SJSA1 (cell line): Measurements from ENCODE around the gene LYSMD2. TPM values are rescaled to one million over a fixed set of nuclear protein-coding genes. Genes with fewer than 3 reads are reported as not detected.
A peak's percentile ranks its signal among the peaks of the same experiment; 100 is the strongest.
"Not testable (repeated sequence)": the region's sequence is repeated elsewhere in the genome, so short reads cannot be mapped to it uniquely, and the experiment has no call there.

Experiments
- DNase-seq, 2 experiments: peaks; one replicate each; pipeline ENCODE4 v3.0.0-alpha.2; 2015 to 2020; ENCODE audit warnings: low spot score in 2 of 2, low read depth in 1 of 2
- H3K27ac ChIP-seq: fragments of 250-450 bp; sonication (Bioruptor Pico); 2 replicates; pipeline ENCODE4 v1.5.1; 2020; ENCODE audit warnings: mild to moderate bottlenecking, moderate library complexity
- H3K27me3 ChIP-seq: fragments of 250-450 bp; sonication (Bioruptor Pico); replicated peaks from 2 replicates; pipeline ENCODE4 v1.5.1; 2020; ENCODE audit warnings: mild to moderate bottlenecking, moderate library complexity
- H3K36me3 ChIP-seq: fragments of 250-450 bp; sonication (Bioruptor Pico); 2 replicates; pipeline ENCODE4 v1.5.1; 2020; ENCODE audit warnings: mild to moderate bottlenecking
- H3K4me1 ChIP-seq: fragments of 250-450 bp; sonication (Bioruptor Pico); replicated peaks from 2 replicates; pipeline ENCODE4 v1.6.1; 2021; ENCODE audit warnings: mild to moderate bottlenecking
- H3K4me3 ChIP-seq: fragments of 250-450 bp; sonication (Bioruptor Pico); 2 replicates; pipeline ENCODE4 v1.5.1; 2020; ENCODE audit warnings: mild to moderate bottlenecking
- H3K9me3 ChIP-seq: fragments of 250-450 bp; sonication (Bioruptor Pico); replicated peaks from 2 replicates; pipeline ENCODE4 v1.5.1; 2020; ENCODE audit warnings: mild to moderate bottlenecking
- total RNA-seq: library from RNA; depleted of rRNA; stranded (reverse); fragments of >200 nt; shearing (Covaris generic); gene quantifications from 2 replicates; pipeline ENCODE4 v1.2.3, GENCODE V29; 2014; rRNA removed

LYSMD2 gene, protein sequence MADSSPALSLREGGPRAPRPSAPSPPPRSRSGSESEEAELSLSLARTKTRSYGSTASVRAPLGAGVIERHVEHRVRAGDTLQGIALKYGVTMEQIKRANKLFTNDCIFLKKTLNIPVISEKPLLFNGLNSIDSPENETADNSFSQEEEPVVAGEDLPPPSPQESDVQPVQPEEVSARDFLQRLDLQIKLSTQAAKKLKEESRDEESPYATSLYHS
- 11.2 and 11.5 TPM in 2 replicates for total RNA-seq

DNA sequence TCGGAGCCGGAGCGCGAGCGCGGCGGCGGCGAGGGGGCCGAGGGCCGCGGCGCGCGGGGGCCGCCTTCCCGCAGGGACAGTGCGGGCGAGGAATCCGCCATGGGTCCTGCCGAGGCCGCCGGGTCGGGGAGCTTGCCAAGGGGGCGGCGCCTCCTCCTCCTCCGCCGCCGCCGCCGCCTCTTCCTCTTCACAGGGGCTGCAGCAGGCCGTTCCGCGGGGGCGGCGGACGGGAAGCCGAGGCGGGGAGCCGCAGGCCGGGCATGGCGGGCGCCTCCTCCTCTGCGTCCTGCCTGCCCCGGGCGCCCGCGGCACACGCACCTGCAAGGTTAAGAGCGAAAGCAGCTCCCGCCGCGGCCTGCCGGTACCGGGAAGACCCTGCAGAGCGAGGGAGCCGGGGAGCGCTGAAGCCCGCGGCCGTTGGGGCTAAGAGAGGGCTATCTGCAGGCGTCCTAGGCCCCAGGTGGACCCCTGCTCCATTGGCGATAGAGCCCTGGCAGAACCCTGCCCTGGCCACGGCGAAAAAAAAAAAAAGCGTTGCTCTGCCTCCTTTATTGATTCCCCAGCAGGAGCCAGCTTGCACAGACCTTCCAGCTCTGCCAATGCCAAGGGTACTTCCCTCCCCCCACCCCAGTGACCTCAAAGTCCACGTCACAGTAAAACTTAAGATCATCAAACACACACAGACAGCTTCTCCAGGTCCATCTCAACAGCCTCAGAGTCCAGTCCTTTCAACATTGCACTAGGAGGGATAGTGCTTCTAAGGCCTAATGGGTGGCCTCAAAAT, at the start of gene LYSMD2:
Gene LYSMD2, minus strand, starts transcription at position 134 of the 784 bp plus-strand sequence. Its CDS starts 33 bp downstream, at position 101.
- peak; percentile 49 to 59 for DNase-seq
- Histone ChIP-seq H3K4me1 (peaks cover 14% of the 10 kb centered on the region), H3K9me3 (no peaks in the 10 kb centered on the region), H3K36me3 (peaks cover 4% of the 10 kb centered on the region; the same call in 1 of the 2 replicates), H3K4me3 (peak within 1 kb of the TSS; percentile 83), H3K27ac (no peak within 1 kb of the TSS), H3K27me3 (0 out of 2 replicates have a peak, but pooled peaks cover 3% of the 10 kb centered on the region)

DNA sequence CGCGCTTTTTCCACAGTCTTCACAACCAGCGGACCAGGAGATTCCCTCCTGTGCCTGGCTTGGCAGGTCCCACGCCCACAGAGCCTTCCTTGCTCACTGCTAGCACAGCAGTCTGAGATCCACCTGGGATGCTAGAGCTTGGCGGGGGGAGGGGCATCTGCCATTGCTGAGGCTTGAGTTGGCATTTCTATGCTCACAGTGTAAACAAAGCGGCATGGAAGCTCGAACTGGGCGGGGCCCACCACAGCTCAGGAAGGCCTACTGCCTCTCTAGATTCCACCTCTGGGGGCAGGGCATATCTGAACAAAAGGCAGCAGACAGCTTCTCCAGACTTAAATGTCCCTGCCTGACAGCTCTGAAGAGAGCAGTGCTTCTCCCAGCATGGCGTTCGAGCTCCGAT, 49.7 kb upstream of the LYSMD2 start:
- not testable (repeated sequence) for H3K36me3 ChIP-seq, H3K4me1 ChIP-seq, H3K27me3 ChIP-seq, H3K27ac ChIP-seq, H3K4me3 ChIP-seq, H3K9me3 ChIP-seq
- DNase-seq = peak; percentile 19 to 70

DNA sequence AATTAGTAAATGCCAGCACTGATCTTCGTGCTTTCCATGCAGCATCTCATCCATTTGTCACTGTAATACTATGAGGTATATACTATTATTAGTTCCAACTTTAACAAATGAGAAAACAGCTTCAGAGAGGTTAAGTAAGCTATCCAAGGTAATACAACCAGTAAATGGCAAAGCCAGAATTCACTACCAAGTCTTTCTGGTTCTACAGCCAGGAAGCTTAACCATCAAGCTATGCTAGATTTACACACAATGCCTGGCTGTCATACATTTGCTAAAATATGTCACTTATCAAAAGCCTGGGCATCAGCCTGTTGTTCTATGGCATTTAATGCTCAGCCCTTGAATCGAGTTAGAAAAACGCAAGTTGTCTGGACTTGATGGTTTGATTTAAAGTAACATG, 46.5 kb upstream of the LYSMD2 start:
- Histone ChIP-seq H3K4me3 (no peak overlapping the region), H3K27me3 (no peaks in the 10 kb centered on the region), H3K9me3 (no peaks in the 10 kb centered on the region; the same call in none of the 2 replicates), H3K36me3 (no peaks in the 10 kb centered on the region), H3K4me1 (peaks cover 7% of the 10 kb centered on the region), H3K27ac (no peak overlapping the region)
- no peak for DNase-seq

DNA sequence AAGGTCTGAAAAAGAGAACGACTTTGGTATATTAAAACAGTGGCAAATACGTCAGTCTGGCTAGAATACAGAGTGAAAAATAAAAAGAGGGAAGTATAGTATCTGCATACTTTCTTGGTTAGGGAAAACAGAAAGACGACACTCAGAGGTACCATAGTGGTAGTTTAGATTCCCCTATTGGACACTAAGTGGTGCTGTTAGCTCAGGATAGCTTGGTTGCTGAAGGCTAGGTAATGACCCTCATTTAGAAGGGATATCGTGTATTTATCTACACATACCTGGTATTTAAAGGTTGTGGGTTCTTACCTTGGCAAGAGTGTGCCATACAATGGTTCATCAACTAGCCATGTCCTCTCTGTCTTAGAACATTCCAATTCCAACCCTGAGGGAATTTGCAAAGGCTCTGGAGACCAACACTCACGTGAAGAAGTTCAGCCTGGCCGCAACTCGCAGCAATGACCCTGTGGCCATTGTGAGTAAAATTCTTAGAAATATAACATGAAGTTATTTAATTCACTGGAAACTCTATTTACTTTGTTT, 45.0 kb upstream of the LYSMD2 start:
- Histone ChIP-seq H3K27me3 (no peaks in the 10 kb centered on the region), H3K36me3 (no peaks in the 10 kb centered on the region), H3K9me3 (no peaks in the 10 kb centered on the region; the same call in none of the 2 replicates), H3K4me1 (peaks cover 5% of the 10 kb centered on the region), H3K27ac (no peak overlapping the region), H3K4me3 (no peak overlapping the region)
- DNase-seq = no peak

DNA sequence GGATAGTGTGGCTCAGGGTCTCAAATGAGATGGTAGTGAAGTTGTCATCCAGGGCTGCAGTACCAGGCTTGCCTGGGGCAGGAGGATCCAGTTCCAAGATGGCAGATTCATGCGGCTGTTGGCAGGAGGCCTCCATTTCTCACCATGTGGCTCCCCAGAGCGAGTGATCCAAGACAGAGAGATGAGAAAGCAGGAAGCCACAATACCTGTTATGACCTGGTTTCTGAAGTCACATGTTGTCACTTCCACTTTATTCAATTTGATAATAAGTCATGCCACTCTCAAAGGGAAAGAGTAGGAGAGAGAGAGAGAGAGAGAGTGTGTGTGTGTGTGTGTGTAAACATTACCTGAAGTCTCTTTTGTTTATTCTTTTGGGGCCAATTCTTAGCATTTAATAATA, 44.1 kb upstream of the LYSMD2 start:
- DNase-seq = no peak
- H3K4me3 ChIP-seq = no peak overlapping the region
- H3K36me3 ChIP-seq = no peaks in the 10 kb centered on the region
- H3K9me3 ChIP-seq = no peaks in the 10 kb centered on the region; the same call in none of the 2 replicates
- H3K4me1 ChIP-seq = no peaks in the 10 kb centered on the region
- H3K27ac ChIP-seq = no peak overlapping the region
- no peaks in the 10 kb centered on the region for H3K27me3 ChIP-seq

DNA sequence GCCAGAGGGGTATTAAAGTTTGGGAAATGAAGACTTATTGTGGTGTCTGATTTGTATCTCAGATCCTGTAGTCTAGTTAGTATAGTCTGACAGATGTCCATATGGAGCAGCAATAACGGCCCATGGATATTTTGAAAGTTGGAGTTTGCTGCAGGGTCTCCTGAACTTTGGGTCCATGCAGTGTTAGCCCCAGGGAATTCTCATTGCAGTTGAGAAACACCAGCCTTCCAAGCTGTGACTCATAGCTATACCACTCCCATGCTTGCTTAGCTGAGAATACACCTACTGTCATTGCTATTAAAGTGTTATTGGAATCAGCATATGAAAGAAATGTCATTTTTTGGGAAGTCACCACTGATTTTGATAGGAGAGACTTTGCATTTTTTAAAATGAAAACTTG, 43.2 kb upstream of the LYSMD2 start:
- Histone ChIP-seq H3K4me1 (no peaks in the 10 kb centered on the region), H3K9me3 (no peaks in the 10 kb centered on the region; the same call in 1 of the 2 replicates), H3K4me3 (no peak overlapping the region), H3K36me3 (no peaks in the 10 kb centered on the region), H3K27ac (no peak overlapping the region), H3K27me3 (no peaks in the 10 kb centered on the region)
- DNase-seq = no peak

DNA sequence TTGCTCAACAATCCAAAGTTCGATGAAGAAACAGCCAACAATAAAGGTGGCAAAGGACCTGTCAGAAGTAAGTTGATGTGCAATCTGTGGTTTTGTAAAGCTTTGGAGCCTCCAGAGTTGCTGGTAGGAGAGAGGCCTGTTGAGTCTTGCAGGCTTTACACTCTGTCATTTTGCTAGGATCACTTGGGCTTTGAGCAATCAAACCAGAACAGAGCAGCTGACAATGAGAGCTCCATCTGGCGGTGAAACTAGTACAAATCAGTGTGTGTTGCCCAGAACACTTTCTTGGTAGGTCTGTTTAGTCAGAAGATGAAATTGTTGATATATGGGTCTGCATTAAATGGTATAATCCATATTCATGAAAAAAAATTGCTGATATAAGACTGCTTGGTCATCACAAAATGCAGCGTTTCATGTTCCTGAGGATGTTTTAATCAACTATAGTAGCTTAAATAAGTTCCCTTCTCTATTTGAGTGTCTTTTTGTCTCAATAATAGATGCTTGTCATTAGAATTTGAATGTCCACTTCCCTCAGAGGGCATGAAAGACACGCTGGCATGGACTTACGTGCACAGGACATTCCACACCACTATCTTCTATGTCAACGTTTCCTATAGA, 39.6 kb upstream of the LYSMD2 start:
- Histone ChIP-seq H3K36me3 (no peaks in the 10 kb centered on the region), H3K27me3 (no peaks in the 10 kb centered on the region), H3K27ac (no peak overlapping the region), H3K4me1 (no peaks in the 10 kb centered on the region), H3K9me3 (no peaks in the 10 kb centered on the region), H3K4me3 (no peak overlapping the region)
- DNase-seq = peak; percentile 58 to 67

DNA sequence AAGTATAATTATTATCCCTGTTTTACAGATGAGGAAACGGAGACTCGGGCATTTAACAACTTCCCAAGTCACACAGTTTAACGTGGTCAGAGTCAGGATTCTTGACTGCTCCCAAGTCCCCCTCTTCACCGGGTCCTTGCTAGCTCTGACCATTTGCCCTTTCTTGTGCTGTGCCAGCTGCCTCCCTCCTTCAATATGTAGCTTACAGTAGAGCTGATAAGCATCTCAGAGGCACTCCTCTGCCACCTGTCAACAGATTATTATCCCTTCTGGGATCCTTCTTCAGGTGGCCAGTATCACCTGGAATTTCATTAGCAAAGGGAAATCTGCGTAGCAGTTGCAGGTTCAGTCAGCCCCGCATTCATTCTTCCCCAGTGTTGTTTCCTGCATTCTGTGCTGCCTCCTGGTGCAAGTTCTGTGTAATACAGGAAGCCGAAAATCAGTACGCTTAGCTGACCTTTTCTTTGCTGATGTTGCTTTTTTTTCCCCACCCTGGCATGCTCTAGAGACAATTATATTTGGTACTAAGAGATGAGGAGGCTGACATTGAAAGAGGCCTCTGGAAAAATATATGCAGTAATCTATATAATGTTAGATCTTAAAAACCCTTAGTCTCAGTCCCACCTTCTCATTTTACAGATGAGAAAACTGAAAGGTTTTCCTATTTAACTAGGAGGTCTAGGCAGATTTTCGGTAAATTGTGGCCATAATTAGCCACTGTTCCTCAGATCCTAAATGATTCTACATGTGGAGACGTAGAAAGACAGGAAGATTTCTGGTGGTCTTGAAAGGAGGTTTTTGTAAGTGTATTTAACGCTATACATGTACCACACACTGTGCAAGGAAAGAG, 38.7 kb upstream of the LYSMD2 start:
- Histone ChIP-seq H3K4me3 (no peak overlapping the region), H3K9me3 (no peaks in the 10 kb centered on the region), H3K27ac (no peak overlapping the region), H3K4me1 (no peaks in the 10 kb centered on the region), H3K36me3 (no peaks in the 10 kb centered on the region), H3K27me3 (no peaks in the 10 kb centered on the region)
- peak in 1 of 2 experiments; percentile 32 for DNase-seq

DNA sequence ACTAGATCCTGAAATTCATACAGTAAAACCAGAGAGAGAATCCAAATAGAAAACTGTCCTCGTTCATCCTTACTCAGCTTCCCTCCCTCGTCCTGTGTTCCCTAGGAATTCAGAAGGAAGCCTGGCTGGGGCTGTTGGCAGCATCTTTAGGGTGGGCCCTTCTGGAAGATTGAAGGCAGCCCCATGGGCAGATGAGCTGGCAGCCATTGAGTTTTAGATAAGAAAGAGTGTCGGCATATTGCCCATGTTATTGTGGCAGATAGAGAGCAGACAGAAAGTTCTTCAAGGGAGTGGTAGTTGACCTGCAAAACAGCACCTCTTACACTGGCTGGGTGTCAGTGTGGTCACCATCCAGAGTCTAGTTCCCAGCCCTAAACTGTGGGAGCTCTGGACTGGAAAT, 37.5 kb upstream of the LYSMD2 start:
- Histone ChIP-seq H3K4me1 (no peaks in the 10 kb centered on the region), H3K27me3 (no peaks in the 10 kb centered on the region), H3K27ac (no peak overlapping the region), H3K36me3 (no peaks in the 10 kb centered on the region), H3K9me3 (no peaks in the 10 kb centered on the region), H3K4me3 (no peak overlapping the region)
- DNase-seq = no peak

DNA sequence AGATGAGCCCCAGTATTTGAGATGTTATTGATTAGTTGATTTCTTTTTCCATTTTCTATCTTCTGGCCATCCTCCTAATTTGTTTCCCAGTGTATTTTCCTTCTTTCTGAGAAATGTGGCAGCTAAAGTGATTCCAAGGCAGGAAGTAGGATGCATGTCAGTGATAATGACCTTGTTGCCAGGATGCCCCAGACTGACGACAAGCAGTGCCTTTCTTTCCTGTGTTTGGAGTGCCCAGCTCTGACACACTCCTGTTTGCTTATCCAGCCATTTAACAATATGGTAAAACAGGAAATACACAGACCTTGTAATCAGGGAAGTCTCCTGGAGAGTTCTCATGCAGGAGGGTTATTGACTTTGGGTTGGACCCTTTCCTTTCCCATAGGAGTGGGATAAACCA, 34.3 kb upstream of the LYSMD2 start:
- no peak overlapping the region for H3K27ac ChIP-seq
- no peak for DNase-seq
- H3K36me3 ChIP-seq = no peaks in the 10 kb centered on the region
- H3K27me3 ChIP-seq = no peaks in the 10 kb centered on the region
- H3K4me1 ChIP-seq = no peaks in the 10 kb centered on the region
- no peaks in the 10 kb centered on the region for H3K9me3 ChIP-seq
- no peak overlapping the region for H3K4me3 ChIP-seq

DNA sequence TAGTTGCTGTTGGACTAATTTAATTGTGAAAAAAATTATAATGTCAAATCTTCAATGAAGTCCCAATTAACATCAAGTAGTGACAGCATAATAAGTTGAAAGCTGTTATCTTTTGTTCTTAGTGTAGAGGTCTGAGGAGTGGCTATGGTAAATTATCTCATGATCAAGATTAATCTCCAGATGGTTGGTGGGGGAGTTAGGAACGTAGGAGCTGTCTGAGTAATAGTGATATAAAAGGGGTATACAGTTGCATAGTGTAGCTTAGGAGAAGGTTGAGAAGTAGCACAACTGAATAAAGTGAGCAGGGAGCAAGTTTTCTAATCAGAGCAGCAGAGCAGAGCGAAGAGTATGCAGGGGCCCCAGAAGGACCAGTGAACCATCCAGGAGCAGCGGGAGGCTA, 33.4 kb upstream of the LYSMD2 start:
- H3K27me3 ChIP-seq = no peaks in the 10 kb centered on the region
- no peak overlapping the region for H3K27ac ChIP-seq
- no peak overlapping the region for H3K4me3 ChIP-seq
- no peak for DNase-seq
- H3K9me3 ChIP-seq = no peaks in the 10 kb centered on the region
- H3K4me1 ChIP-seq = no peaks in the 10 kb centered on the region
- no peaks in the 10 kb centered on the region for H3K36me3 ChIP-seq

DNA sequence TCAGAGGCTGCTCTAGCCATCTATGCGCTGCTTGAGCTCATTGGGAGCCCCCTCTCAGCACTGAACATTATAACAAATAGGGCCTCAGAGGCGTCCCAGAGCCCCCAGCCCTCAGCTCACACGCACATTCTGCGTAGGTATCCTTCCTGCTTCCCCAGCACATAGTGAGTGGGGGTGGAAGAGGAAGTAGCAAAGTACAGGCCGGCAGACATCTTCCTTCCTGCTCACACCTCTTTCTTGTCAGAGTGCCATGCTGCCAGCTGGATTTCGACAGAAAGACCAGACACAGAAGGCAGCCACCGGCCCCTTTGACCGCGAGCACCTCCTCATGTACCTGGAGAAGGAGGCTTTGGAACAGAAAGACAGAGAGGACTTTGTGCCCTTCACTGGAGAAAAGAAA, 30.6 kb upstream of the LYSMD2 start:
- Histone ChIP-seq H3K9me3 (no peaks in the 10 kb centered on the region), H3K36me3 (no peaks in the 10 kb centered on the region), H3K4me1 (no peaks in the 10 kb centered on the region), H3K27ac (no peak overlapping the region), H3K4me3 (no peak overlapping the region), H3K27me3 (no peaks in the 10 kb centered on the region)
- no peak for DNase-seq

DNA sequence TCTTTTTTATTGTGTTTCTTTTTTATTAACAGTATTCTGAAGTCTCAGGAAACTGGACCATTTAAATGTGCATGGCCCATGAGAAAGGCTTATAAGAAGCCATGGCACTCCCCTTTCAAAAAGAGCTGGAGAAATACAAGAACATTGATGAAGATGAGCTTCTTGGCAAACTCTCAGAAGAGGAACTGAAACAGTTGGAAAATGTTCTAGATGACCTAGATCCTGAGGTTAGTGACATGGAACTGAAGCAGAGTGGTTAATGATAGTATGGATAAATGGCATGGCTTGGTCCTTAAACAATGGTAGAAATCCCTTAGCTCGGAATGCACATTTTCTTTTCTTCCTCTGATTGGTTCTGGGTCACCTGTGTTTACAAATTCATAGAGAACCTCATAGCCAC, 28.9 kb upstream of the LYSMD2 start:
- Histone ChIP-seq H3K27me3 (no peaks in the 10 kb centered on the region), H3K4me3 (no peak overlapping the region), H3K27ac (no peak overlapping the region), H3K36me3 (no peaks in the 10 kb centered on the region), H3K4me1 (no peaks in the 10 kb centered on the region), H3K9me3 (no peaks in the 10 kb centered on the region)
- no peak for DNase-seq
